Adipocyte (in vitro differentiated cells): ENCODE data around the gene RRAS2.
"Not testable (repeated sequence)": the region's sequence is repeated elsewhere in the genome, so short reads cannot be mapped to it uniquely, and the experiment has no call there.

Experiments
- DNase-seq: peaks from one replicate; pipeline ENCODE4 v3.0.0-alpha.2; 2015; ENCODE audit warnings: low read depth
- H3K27me3 ChIP-seq: replicated peaks from 2 replicates; pipeline ENCODE4 v1.7.0; 2013; ENCODE audit warnings: mild to moderate bottlenecking, low read length, moderate library complexity; ENCODE audit not compliant: control insufficient read depth, insufficient read depth
- H3K36me3 ChIP-seq: 2 replicates; pipeline ENCODE4 v1.7.0; 2013; ENCODE audit warnings: low read length, mild to moderate bottlenecking, moderate library complexity; ENCODE audit not compliant: control insufficient read depth, insufficient read depth, severe bottlenecking
- H3K4me1 ChIP-seq: 2 replicates; pipeline ENCODE4 v1.7.0; 2013; ENCODE audit warnings: mild to moderate bottlenecking, low read length, moderate library complexity; ENCODE audit not compliant: control insufficient read depth, insufficient read depth
- H3K4me3 ChIP-seq: 2 replicates; pipeline ENCODE4 v1.7.0; 2013; ENCODE audit warnings: mild to moderate bottlenecking, low read length, moderate library complexity
- H3K9ac ChIP-seq: 2 replicates; pipeline ENCODE4 v1.7.0; 2013; ENCODE audit warnings: mild to moderate bottlenecking, low read length, moderate library complexity
- H3K9me3 ChIP-seq: 2 replicates; pipeline ENCODE4 v1.7.0; 2013; ENCODE audit warnings: mild to moderate bottlenecking, low read length, moderate library complexity; ENCODE audit not compliant: control insufficient read depth

RRAS2 gene

GRCh38 chr11:14350716-14351238 lies 8.2 kb downstream of the RRAS2 start:
- Histone ChIP-seq H3K27me3 (no peaks in the 10 kb centered on the region), H3K4me1 (peaks cover 12% of the 10 kb centered on the region), H3K9ac (no peak overlapping the region), H3K4me3 (no peak overlapping the region), H3K36me3 (no peaks in the 10 kb centered on the region), H3K9me3 (no peaks in the 10 kb centered on the region)
- no peak for DNase-seq

- no peaks in the 10 kb centered on the region for H3K36me3 ChIP-seq
- no peak overlapping the region for H3K9ac ChIP-seq
- no peak for DNase-seq
- H3K9me3 ChIP-seq = no peaks in the 10 kb centered on the region
- no peaks in the 10 kb centered on the region for H3K27me3 ChIP-seq
- no peak overlapping the region for H3K4me3 ChIP-seq
- H3K4me1 ChIP-seq = peaks cover 8% of the 10 kb centered on the region
These were observed 8.8 kb downstream of the RRAS2 start for GRCh38 chr11:14350215-14350614.

GRCh38 chr11:14347991-14348390 lies 11.0 kb downstream of the RRAS2 start:
- H3K27me3 ChIP-seq = no peaks in the 10 kb centered on the region
- no peak for DNase-seq
- H3K4me3 ChIP-seq = no peak overlapping the region
- H3K9ac ChIP-seq = no peak overlapping the region
- H3K4me1 ChIP-seq = peaks cover 9% of the 10 kb centered on the region
- H3K9me3 ChIP-seq = no peaks in the 10 kb centered on the region
- H3K36me3 ChIP-seq = no peaks in the 10 kb centered on the region

GRCh38 chr11:14347494-14347893 lies 11.5 kb downstream of the RRAS2 start:
- Histone ChIP-seq H3K9me3 (no peaks in the 10 kb centered on the region), H3K27me3 (no peaks in the 10 kb centered on the region), H3K9ac (no peak overlapping the region), H3K36me3 (no peaks in the 10 kb centered on the region), H3K4me1 (peaks cover 14% of the 10 kb centered on the region), H3K4me3 (no peak overlapping the region)
- DNase-seq = no peak

DNA sequence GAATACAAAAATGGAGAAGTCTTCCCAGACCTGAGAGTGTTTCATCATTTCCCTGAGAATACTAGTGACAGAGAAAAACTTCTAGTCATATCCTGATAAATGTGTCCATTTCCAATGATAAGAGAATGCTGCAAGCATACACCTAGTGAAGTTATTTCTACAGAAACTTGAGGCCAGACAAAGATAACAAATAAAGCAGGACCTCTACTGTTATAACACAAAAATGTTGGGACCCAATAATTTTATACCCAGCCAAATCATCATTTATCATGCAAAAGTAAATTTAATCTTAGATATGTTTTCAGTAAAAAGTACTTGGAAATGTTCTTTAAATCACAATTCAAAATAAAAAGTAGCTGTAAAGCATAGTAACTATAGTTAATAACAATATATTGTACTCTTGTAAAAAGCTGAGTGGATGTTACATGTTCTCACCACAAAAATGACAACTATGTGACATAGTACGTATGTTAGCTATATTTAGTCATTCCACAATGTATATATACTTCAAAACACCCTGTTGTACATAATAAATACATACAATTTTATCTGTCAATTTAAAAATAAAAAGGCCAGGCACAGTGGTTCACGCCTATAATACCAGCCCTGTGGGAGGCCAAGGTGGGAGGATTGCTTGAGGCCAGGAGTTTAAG lies 12.6 kb downstream of the RRAS2 start:
- Histone ChIP-seq H3K36me3 (no peaks in the 10 kb centered on the region), H3K27me3 (no peaks in the 10 kb centered on the region), H3K4me3 (no peak overlapping the region), H3K9ac (no peak overlapping the region), H3K4me1 (peaks cover 24% of the 10 kb centered on the region), H3K9me3 (no peaks in the 10 kb centered on the region)
- DNase-seq = no peak

- Histone ChIP-seq H3K36me3 (no peaks in the 10 kb centered on the region), H3K4me1 (peaks cover 29% of the 10 kb centered on the region), H3K9ac (no peak overlapping the region), H3K27me3 (no peaks in the 10 kb centered on the region), H3K4me3 (no peak overlapping the region), H3K9me3 (no peaks in the 10 kb centered on the region)
- DNase-seq = no peak
These were observed 13.3 kb downstream of the RRAS2 start for GRCh38 chr11:14345668-14346067.

- H3K9me3 ChIP-seq, H3K36me3 ChIP-seq, H3K4me3 ChIP-seq, H3K27me3 ChIP-seq, DNase-seq, H3K9ac ChIP-seq: not testable (repeated sequence)
- peaks cover 29% of the 10 kb centered on the region for H3K4me1 ChIP-seq
These were observed 14.0 kb downstream of the RRAS2 start for GRCh38 chr11:14345016-14345415.

DNA sequence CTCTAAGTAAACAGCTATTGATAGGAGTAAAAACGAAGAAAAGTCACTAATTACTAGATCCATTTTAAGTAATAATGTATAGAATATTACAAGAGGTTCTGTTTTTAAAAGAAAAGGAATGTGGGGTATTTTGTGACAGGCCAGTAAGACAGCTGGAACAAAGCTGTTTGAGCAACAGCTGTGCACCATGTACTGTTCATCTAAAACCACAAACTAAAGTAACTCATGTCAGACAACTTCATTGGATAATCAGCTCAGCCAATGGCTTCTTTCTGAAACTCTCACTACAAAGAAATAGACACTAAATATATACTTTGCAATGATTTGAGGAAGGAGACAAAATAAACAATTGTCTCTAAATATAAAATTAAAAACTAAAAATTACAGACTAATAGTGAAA lies 16.1 kb downstream of the RRAS2 start:
- Histone ChIP-seq H3K36me3 (no peaks in the 10 kb centered on the region), H3K4me1 (peaks cover 36% of the 10 kb centered on the region), H3K9ac (no peak overlapping the region), H3K4me3 (peak overlapping the region; percentile 32), H3K27me3 (no peaks in the 10 kb centered on the region), H3K9me3 (no peaks in the 10 kb centered on the region)
- DNase-seq = peak; percentile 69

DNA sequence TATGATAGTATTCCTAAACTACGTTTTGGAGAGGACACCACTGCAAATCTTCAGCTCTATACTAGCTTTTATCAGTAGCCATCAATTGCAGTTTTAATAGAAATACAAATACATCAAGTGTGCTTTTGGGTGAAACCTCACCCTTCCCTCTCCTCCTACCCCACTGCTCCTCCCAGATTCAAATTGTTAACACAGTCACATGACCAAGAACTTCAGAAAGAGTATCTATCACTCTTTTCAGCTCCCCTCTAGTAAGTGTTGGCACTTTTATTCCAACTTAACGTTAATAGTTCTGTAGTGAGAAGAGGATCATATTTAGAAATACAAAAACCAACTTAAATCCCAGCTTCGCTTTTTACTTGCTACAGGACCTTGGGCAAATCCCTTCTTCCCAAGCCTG lies 17.0 kb downstream of the RRAS2 start:
- Histone ChIP-seq H3K4me3 (no peak overlapping the region), H3K4me1 (peaks cover 42% of the 10 kb centered on the region), H3K36me3 (no peaks in the 10 kb centered on the region), H3K27me3 (no peaks in the 10 kb centered on the region), H3K9me3 (no peaks in the 10 kb centered on the region), H3K9ac (no peak overlapping the region)
- DNase-seq = no peak

GRCh38 chr11:14340721-14341120 lies 18.3 kb downstream of the RRAS2 start:
- Histone ChIP-seq H3K36me3 (no peaks in the 10 kb centered on the region), H3K4me3 (no peak overlapping the region), H3K27me3 (no peaks in the 10 kb centered on the region), H3K9me3 (peaks cover 3% of the 10 kb centered on the region), H3K9ac (no peak overlapping the region), H3K4me1 (peaks cover 54% of the 10 kb centered on the region)
- DNase-seq = no peak

DNA sequence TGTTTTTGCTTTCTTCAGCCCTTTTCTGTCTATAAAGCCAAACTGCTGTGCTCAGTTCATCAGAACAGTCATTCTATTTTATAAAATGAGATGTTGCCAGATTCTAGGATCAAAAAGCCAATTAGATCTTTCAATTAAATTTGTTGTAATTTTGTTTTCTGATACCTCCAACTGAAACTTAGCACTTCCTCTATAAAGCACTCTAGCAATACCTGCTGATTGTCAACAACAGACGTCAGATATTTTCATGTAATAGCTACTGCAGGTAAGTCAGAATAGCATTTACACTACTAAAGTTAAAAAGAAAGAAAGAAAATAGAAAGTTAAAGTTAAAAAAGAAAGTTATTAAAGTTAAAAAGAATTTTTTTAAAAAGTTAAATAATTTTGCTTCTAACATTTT lies 19.6 kb downstream of the RRAS2 start:
- no peak for DNase-seq
- Histone ChIP-seq H3K27me3 (no peaks in the 10 kb centered on the region), H3K9ac (no peak overlapping the region), H3K4me1 (peaks cover 67% of the 10 kb centered on the region), H3K4me3 (no peak overlapping the region), H3K9me3 (peaks cover 3% of the 10 kb centered on the region), H3K36me3 (no peaks in the 10 kb centered on the region)
